Activated CD8-positive, alpha-beta memory T cell treated with anti-CD3 and anti-CD28 coated beads, Interleukin-2, amount 50 U/mL, for 48 hours (primary cell): Measurements from ENCODE around the gene PBRM1.

Source experiments
- DNase-seq: peaks from one replicate; pipeline ENCODE4 v3.0.0-alpha.2; 2020

The PBRM1 gene

GRCh38 chr3:52670621-52671521, 14.8 kb downstream of the PBRM1 start:
- no peak for DNase-seq

GRCh38 chr3:52663098-52663497, 22.6 kb downstream of the PBRM1 start:
- no peak for DNase-seq

GRCh38 chr3:52660046-52660445, 25.7 kb downstream of the PBRM1 start:
- DNase-seq = no peak

- no peak for DNase-seq
Measured at GRCh38 chr3:52655895-52656294, 29.8 kb downstream of the PBRM1 start.

GRCh38 chr3:52651592-52651991, 34.1 kb downstream of the PBRM1 start:
- DNase-seq = no peak

GRCh38 chr3:52650439-52650838, 35.3 kb downstream of the PBRM1 start:
- no peak for DNase-seq

- no peak for DNase-seq
Measured at GRCh38 chr3:52649461-52650210, 36.1 kb downstream of the PBRM1 start.

- DNase-seq = no peak
Measured at GRCh38 chr3:52645549-52645948, 40.2 kb downstream of the PBRM1 start.

- no peak for DNase-seq
Measured at GRCh38 chr3:52636673-52637072, 49.0 kb downstream of the PBRM1 start.

GRCh38 chr3:52633786-52634185, 51.9 kb downstream of the PBRM1 start:
- no peak for DNase-seq

GRCh38 chr3:52625041-52625440, 60.7 kb downstream of the PBRM1 start:
- no peak for DNase-seq

GRCh38 chr3:52623234-52623792, 62.4 kb downstream of the PBRM1 start:
- DNase-seq = no peak

GRCh38 chr3:52620580-52620979, 65.1 kb downstream of the PBRM1 start:
- DNase-seq = no peak

GRCh38 chr3:52615166-52615565, 70.5 kb downstream of the PBRM1 start:
- no peak for DNase-seq

- DNase-seq = no peak
Measured at GRCh38 chr3:52614689-52615088, 71.0 kb downstream of the PBRM1 start.

GRCh38 chr3:52609316-52609815, 76.3 kb downstream of the PBRM1 start:
- DNase-seq = no peak

GRCh38 chr3:52608337-52608736, 77.4 kb downstream of the PBRM1 start:
- no peak for DNase-seq

GRCh38 chr3:52606373-52607085, 79.2 kb downstream of the PBRM1 start:
- no peak for DNase-seq

GRCh38 chr3:52600258-52600657, 85.5 kb downstream of the PBRM1 start:
- DNase-seq = no peak

- no peak for DNase-seq
Measured at GRCh38 chr3:52596658-52597265, 89.0 kb downstream of the PBRM1 start.

- DNase-seq = no peak
Measured at GRCh38 chr3:52593103-52593502, 92.6 kb downstream of the PBRM1 start.
